LHCN-M2 (cell line): ENCODE data around the gene COIL. TPM values are rescaled to one million over a fixed set of nuclear protein-coding genes. Genes with fewer than 3 reads are reported as not detected.

ENCODE experiments used
- DNase-seq: peaks from one replicate; pipeline ENCODE4 v3.0.0-alpha.2; 2012; ENCODE audit warnings: low read depth
- total RNA-seq: library from RNA; depleted of rRNA; stranded (reverse); fragments of >200 nt; gene quantifications from 2 replicates; pipeline ENCODE4 v1.2.3, GENCODE V29; 2014

Gene COIL
- total RNA-seq, 1 experiment from 2014 or later = 22.6 TPM

- no peak for DNase-seq
Observed at GRCh38 chr17:56936697-56937322, 24.0 kb downstream of the COIL start.

- no peak for DNase-seq
Observed at GRCh38 chr17:56935461-56935860, 25.4 kb downstream of the COIL start.

- DNase-seq = no peak
Observed at GRCh38 chr17:56934280-56934679, 26.6 kb downstream of the COIL start.

- DNase-seq = no peak
Observed at GRCh38 chr17:56933868-56934267, 27.0 kb downstream of the COIL start.

- DNase-seq = no peak
Observed at GRCh38 chr17:56933151-56933745, 27.6 kb downstream of the COIL start.

- DNase-seq = no peak
Observed at GRCh38 chr17:56930739-56931337, 30.0 kb downstream of the COIL start.

GRCh38 chr17:56929362-56929969 is 31.4 kb downstream of the COIL start:
- DNase-seq = peak; percentile 55

GRCh38 chr17:56928586-56928985 is 32.3 kb downstream of the COIL start:
- DNase-seq = no peak

- no peak for DNase-seq
Observed at GRCh38 chr17:56926704-56927103, 34.1 kb downstream of the COIL start.

GRCh38 chr17:56926270-56926669 is 34.6 kb downstream of the COIL start:
- no peak for DNase-seq

- no peak for DNase-seq
Observed at GRCh38 chr17:56925088-56925487, 35.8 kb downstream of the COIL start.

- DNase-seq = no peak
Observed at GRCh38 chr17:56919717-56920116, 41.1 kb downstream of the COIL start.

- DNase-seq = peak; percentile 69
Observed at GRCh38 chr17:56918916-56919315, 41.9 kb downstream of the COIL start.

GRCh38 chr17:56917559-56918296 is 43.1 kb downstream of the COIL start:
- peak; percentile 62 for DNase-seq

GRCh38 chr17:56914581-56915273 is 46.1 kb downstream of the COIL start:
- DNase-seq = no peak

GRCh38 chr17:56913867-56914580 is 46.8 kb downstream of the COIL start, which contains the start of gene TRIM25:
TSS of gene TRIM25 (minus strand) at chr17:56914049. CDS start at chr17:56913988, 61 bp downstream.
- peak; percentile 85 for DNase-seq

- DNase-seq = no peak
Observed at GRCh38 chr17:56913353-56913866, 47.4 kb downstream of the COIL start.

GRCh38 chr17:56913000-56913311 is 47.9 kb downstream of the COIL start:
- DNase-seq = no peak

GRCh38 chr17:56912105-56912999 is 48.5 kb downstream of the COIL start:
- no peak for DNase-seq
